Body of pancreas (tissue), 4 donors: ENCODE data around the gene OR10J5. TPM values are rescaled to one million over a fixed set of nuclear protein-coding genes. Genes with fewer than 3 reads are reported as not detected.

Experiments
- ATAC-seq: fragments of 150-250 bp; one replicate; pipeline ENCODE4 v1.9.1; 2016
- DNase-seq, 4 donors: peaks; one replicate each; pipeline ENCODE4 v3.0.0-alpha.2; 2019
- H3K27ac ChIP-seq, 4 donors: fragments of 200-600 bp; sonication (generic); 1 replicate in 3 of 4; 2 replicates in 1 of 4; pipeline versions ENCODE4 v1.5.1 to v1.6.1; 2016 to 2019; ENCODE audit warnings: mild to moderate bottlenecking in 1 of 4, mixed read lengths in 1 of 4, moderate library complexity in 1 of 4
- H3K27me3 ChIP-seq, 2 donors: fragments of 200-600 bp; sonication (generic); one replicate each; pipeline ENCODE4 v1.6.0; 2016; ENCODE audit warnings: mild to moderate bottlenecking in 1 of 2
- H3K36me3 ChIP-seq, 2 donors: fragments of 200-600 bp; sonication (generic); replicated peaks in 1 of 2; 2 replicates each; pipeline ENCODE4 v1.5.1; 2016; ENCODE audit warnings: low read depth in 2 of 2; ENCODE audit not compliant: insufficient read depth in 1 of 2
- H3K4me1 ChIP-seq: fragments of 200-600 bp; sonication (generic); one replicate; pipeline ENCODE4 v1.6.0; 2016
- H3K4me3 ChIP-seq, 2 donors: fragments of 200-600 bp; sonication (generic); 1 replicate in 1 of 2; 2 replicates in 1 of 2; pipeline ENCODE4 v1.5.1; 2016 to 2019
- H3K9me3 ChIP-seq, 3 donors: fragments of 200-600 bp; sonication (generic); 1 replicate in 2 of 3; 2 replicates in 1 of 3; pipeline ENCODE4 v1.5.1; 2016
- CTCF ChIP-seq, 7 experiments: fragments of 450-650 bp in 4 of 7; fragments of 200-600 bp in 3 of 7; sonication (generic) in 3 of 7; IDR thresholded peaks; one replicate each; pipeline ENCODE4 v1.5.1; 2016 to 2019; ENCODE audit warnings: antibody characterized with exemption in 7 of 7
- POLR2A ChIP-seq, 3 donors: fragments of 450-650 bp; IDR thresholded peaks; one replicate each; pipeline ENCODE4 v1.6.1; 2016; ENCODE audit warnings: antibody characterized with exemption in 3 of 3, mild to moderate bottlenecking in 2 of 3
- WGBS, 2 donors: methylation state at CpG; one replicate each; pipeline ENCODE4 v1.1.5; 2017; 5-methylcytosine and 5-hydroxymethylcytosine counted together
- intact Hi-C: fragments of 100-400 bp; cut with DNase I; formaldehyde crosslinking; loops from one replicate; pipeline ENCODE4 v1.15.1; 2023
- total RNA-seq, 2 donors: library from RNA; depleted of rRNA; stranded (reverse); fragments of >200 nt; gene quantifications; one replicate each; pipeline ENCODE4 v1.1.0, GENCODE V29; 2016

OR10J5 gene
- total RNA-seq, 2 donors from 2014 or later, result not detected

DNA sequence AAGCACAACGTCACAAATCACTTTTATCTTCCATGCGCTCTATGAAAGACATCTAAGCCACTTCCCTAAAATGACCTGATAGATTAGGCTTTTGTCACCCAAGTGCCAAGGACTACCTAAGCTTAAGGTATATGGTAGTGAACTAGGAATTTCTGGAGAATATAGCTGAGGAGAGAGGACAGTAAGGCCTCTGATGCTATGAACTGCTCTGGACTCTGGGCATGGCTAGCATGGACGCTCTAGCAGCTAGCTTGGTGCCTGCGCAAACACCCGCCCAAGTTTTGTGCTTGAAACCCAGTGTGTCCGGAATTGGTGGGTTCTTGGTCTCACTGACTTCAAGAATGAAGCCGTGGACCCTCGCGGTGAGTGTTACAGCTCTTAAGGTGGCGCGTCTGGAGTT lies 42.5 kb downstream of the OR10J5 start:
- Histone ChIP-seq H3K4me3 (no peak overlapping the region), H3K27ac (no peak overlapping the region), H3K27me3 (no peaks in the 10 kb centered on the region), H3K36me3 (no peaks in the 10 kb centered on the region), H3K4me1 (no peaks in the 10 kb centered on the region), H3K9me3 (no peaks in the 10 kb centered on the region)
- no peak for TF ChIP-seq CTCF (IDR thresholded peaks at IDR 0.05)
- no peak for TF ChIP-seq POLR2A (IDR thresholded peaks at IDR 0.05)
- 68 to 79% methylated on average over 11 of the region's 11 CpGs for WGBS, 2 donors
- ATAC-seq (no peak), DNase-seq (no peak)
- intact Hi-C loops, result no loop called here

DNA sequence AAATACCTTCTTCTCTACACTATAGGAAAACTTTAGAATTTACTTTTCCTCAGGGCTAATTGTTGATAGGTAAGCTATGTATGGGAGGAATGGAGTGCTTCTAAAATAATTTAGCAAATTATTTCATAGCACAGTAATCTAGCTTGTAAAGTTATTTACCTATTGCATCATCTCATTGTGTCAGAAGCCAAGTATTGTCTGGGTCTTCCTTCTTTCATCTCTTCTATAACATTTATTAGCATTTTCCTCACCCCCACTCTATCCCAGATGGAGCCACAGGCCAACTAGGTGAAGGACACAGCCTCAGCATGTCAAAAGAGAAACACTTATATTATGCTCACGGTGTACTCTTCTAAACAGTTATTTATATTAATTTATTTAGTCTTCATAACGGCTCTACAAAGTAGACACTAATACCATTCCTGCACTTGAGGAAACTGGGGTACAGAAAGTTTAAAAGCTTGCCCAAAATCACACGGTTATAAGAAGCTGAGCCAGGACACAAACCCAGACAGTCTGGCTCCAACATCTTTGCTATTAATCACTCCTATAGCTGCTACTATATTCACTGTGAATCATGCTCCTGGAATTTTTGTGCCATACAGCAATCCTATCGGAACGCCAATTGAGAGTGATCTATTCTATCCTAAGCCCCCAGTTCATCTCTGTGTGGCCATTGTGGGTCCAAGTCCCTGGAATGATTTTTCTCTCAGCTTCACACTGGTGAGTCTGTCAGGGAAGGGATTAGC lies 43.1 kb downstream of the OR10J5 start:
- Histone ChIP-seq H3K27ac (no peak overlapping the region), H3K9me3 (no peaks in the 10 kb centered on the region), H3K36me3 (no peaks in the 10 kb centered on the region), H3K4me1 (no peaks in the 10 kb centered on the region), H3K4me3 (no peak overlapping the region), H3K27me3 (no peaks in the 10 kb centered on the region)
- ATAC-seq (no peak), DNase-seq (no peak)
- TF ChIP-seq POLR2A (IDR thresholded peaks at IDR 0.05) (no peak), CTCF (IDR thresholded peaks at IDR 0.05) (no peak)
- intact Hi-C loops, result no loop called here
- WGBS, 2 donors, result 57 to 62% methylated on average over 5 of the region's 5 CpGs

Other genes with a start within 250 kb of the OR10J5 start
- gene FCER1A, start 233.7 kb downstream of the OR10J5 start, total RNA-seq, result not detected
- gene OR10J4, start 103.8 kb downstream of the OR10J5 start, total RNA-seq, result not detected
- not detected for gene OR10J1, start 96.3 kb downstream of the OR10J5 start, total RNA-seq
- gene APCS, start 51.8 kb upstream of the OR10J5 start, total RNA-seq, result 1 to 10 TPM in 1 of 2 donors, under 1 TPM in 1; 0.99 to 4.2 TPM
- gene CRP, start 178.6 kb upstream of the OR10J5 start, total RNA-seq, result 1 to 10 TPM in 1 of 2 donors, under 1 TPM in 1; 0.33 to 1.6 TPM
- gene DUSP23, start 245.0 kb upstream of the OR10J5 start, total RNA-seq, result 10 to 100 TPM; 60.6 to 91.1 TPM